HG02884 (cell line): ENCODE data around the gene FOXN4.

Experiments
- ATAC-seq: cut with Tn5 transposase; IDR thresholded peaks from one replicate; pipeline ENCODE4 v1.9.1; 2021; ENCODE audit warnings: mild to moderate bottlenecking, moderate library complexity; ENCODE audit not compliant: unreplicated experiment

Gene FOXN4

DNA sequence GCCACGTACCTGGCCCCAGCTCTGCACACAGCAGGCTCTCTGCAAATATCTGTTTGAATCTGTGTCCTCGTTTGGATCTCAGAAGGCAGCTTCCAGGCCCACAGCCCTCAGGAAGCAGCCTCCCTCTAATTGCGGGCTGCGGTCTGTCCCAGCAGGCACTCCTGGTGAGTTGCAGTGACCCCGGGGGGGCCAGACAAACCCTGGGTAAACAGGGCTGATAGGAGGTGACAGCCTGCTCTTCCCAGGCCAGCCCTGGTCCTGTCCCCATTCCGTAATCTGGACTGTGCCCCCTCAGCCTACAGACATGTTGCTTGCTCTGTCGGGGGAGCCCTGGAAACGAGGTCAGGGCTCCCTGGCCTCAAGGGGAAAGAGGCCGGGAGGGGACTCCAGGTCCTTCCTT, 2.0 kb downstream of the FOXN4 start:
- no peak for ATAC-seq

DNA sequence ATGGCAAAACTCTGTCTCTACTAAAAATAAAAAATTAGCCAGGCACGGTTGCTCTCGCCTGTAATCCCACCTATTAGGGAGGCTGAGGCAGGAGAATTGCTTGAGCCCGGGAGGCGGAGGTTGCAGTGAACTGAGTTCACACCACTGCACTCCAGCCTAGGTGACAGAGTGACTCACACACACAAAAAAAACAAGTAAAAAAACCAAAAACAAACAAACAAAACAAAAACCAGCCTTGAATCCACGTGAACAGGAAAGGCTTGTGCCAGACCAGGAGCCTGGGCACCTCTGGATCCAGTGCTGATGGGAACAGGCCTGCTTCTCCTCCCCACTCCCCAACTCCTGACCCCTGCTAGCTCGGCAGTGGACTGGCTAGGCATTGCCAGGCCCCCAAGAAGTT, 3.5 kb downstream of the FOXN4 start:
- ATAC-seq: no peak

DNA sequence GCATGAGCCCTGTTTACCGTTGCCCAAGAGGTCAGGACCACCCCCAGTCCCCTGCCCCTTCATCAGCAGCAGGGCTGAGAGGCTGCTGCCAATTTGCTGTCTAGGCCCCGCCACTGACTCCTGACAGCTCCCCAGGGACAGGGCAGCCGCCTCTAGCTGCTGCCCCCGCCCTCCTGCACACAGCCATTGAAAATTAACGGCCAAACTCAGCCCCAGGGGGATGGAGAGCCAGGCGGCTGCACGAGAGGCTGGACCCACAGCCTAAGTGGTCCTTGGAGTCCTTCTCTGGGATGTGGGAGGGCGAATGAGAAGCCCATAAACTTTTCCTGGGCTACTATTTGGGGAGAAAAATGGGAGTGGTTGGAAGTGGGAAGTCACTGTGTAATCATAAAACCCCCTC, 4.6 kb downstream of the FOXN4 start:
- no peak for ATAC-seq

DNA sequence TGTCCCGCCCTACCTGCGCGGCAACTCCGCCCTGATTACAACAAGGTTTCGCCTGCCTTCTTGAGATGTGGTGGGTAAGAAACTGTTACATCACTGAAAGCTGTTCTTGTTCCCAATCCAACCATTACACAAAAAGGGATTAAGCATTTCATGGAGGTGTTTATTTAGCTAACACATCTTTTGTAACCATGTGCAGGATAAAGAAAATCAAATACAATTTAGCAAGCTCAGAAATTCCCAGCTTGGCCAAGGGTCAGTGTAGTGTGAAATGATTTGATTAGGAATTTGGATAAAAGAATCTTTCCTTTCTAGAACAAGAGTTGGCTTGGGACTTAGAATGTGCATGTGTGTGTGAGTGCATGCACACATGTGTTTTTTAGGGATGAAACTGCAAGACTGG, 6.3 kb downstream of the FOXN4 start:
- no peak for ATAC-seq

DNA sequence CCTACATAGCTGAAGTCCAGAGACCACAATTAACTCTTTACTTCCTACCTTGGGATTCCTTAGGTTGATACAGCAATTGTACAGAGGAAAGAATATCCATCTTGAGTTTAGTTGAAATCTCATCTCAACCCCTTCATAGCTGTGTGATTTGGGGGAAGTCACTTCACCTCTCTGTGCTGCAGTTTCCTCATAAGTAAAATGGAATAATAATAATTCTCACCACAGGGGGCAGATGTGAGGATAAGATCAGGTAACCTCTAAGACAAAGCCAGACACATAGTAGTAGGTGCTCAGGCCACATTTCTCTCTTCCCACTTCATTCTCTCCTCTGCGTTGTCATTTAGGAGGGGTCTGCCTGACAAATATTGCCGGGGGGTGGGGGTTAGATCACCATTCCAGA, 6.7 kb downstream of the FOXN4 start:
- no peak for ATAC-seq

DNA sequence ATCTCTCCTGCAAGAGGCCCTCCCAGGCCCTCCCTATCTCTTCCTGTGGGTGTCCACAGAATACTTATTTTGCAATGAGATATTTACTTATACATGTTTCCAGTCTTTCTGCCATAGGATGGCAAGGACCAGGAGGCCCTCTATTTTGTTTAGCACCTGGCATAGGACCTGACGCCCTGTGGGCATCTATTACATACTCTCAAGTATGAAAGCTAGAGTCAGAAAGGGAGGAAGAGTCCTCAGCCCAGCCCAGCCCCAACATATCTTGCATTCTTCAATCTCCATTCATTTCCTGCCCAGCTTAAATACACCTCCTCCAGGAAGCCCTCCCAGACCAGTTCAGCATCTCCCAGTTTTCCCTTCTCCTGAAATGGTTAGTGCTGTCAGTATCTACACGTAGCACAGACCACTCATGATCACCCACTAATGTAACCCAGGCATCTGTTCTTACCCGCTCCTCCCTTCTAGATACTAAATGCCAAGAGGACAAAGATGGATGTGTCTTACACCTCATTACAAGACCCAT, 7.4 kb downstream of the FOXN4 start:
- no peak for ATAC-seq

DNA sequence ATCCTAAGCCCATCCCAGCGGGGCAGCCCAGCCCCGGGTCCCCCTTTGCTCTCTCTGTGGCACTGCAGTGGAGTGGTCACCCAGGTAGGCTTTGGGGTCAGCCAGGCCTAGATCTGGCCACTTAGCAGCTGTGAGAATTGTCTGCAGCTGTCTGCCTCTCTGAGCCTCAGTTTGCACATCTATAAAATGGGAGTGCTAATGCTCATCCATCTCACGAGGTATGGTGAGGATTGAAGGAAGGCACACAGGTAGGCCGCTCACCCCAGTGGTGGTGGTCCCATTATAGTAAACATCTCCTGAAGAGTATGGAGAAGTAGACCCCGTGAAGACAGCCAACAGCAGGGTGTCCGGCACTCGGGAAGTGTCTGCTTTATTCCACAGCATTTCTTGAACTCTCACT, 9.2 kb downstream of the FOXN4 start:
- ATAC-seq: no peak

DNA sequence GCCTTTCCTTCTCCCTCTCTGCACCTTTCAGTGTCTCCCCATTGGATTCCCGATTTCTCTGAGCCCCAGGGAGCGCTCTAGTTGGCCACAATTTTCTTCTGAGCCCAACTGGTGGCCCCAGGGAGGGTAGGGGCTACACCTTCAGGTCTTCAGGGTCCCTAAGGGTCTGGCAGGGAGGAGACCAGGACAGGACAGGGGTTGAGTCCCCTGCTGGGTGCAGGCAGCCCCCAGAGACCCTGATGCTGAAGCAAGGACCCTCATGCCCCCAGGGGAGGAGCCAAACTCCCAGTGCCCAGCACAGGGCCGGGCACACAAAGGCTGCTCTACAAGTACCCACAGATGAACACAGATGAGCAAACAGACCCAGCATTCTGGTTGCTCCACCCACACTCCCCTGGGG, 12.7 kb downstream of the FOXN4 start:
- no peak for ATAC-seq

DNA sequence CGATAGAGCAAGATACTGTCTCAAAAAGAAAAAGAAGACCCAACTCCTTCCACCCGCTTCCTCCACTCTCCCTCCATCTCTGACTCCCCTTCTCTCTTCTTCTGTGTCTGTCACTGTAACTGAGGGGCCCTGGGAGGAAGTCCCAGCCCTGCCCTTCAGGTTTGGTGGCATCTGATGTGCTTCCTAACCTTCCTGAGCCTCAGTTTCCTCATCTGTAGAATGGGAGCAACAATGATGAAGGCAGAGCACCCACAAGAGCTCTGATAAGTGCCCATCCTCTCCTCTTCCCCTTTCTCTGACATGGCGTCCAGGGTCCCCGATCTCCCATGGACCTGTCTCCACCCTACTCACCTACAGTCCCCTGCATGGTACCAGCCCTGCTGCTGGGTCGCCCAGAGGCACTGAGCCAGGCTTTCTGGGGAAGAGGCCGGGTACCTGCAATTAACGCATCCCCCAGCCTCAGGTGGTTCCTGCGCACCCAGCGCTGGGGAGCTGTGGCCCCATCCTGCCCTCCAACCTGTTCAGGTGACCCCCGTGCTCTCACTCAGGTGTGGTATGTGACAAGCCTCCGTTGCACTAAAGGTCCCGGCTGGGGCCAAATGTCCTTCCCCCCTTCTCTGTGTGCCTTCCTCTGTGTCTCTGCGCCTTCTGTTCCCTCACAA, 13.2 kb downstream of the FOXN4 start:
- no peak for ATAC-seq

DNA sequence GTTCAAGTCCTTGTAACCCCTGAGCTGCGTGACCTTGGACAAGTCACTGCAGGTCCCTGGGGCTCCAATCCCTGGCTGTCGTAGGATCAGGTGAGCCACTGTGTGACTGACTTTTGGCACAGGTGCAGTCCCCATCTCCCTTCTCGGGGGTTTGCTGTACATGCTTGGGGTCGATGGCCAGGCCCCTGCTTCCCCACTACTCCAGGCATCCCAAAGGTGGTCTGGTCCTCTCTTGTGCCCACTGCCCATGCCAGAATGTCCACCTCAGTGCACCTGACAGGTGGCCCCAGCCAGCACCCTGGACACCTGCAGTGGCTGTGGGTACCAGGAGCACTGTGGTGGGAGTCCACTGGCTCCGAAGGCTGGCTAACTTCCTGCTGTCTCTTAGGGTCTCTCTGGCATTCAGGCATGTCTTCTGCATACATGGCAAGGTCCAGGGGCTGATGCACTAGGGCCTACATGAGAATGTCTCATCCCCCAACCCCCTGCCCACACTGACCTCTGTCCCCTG, 14.7 kb downstream of the FOXN4 start:
- ATAC-seq: no peak

DNA sequence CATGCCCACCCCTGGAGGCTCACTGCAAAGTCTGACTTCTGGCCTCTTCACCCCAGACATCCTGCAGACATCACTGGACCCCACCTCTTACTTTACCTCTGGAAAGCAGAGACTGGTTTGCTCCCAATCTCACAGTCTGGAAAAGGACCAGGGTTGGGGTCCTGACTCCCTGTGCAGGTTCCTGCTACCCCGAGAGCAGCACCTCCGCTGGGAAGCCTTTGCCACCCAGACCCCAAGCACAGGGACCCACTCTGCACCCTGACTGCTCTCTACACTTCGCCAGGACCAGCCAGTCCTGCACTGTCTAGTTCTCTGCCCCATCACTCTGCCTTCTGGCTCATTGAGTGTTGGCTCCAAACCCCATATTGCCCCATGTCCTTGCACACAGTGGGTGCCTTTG, 16.0 kb downstream of the FOXN4 start:
- no peak for ATAC-seq

DNA sequence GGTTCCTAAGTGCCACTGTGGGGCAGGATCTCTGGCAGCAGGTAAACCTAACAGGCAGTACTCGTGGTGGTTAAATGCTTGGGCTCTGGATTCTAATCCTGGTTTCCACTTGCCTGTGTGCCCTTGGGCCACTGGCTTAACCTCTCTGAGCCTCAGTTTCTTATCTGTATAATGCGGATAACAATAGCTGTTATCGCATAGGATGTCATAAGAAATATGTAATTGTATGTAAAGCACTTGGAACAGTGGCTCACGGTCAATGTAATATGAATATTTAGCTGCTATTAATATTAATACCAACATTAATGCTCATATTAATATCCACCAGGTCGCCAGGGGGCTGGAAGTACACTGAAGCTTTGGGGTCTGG, 16.8 kb downstream of the FOXN4 start:
- ATAC-seq: no peak

DNA sequence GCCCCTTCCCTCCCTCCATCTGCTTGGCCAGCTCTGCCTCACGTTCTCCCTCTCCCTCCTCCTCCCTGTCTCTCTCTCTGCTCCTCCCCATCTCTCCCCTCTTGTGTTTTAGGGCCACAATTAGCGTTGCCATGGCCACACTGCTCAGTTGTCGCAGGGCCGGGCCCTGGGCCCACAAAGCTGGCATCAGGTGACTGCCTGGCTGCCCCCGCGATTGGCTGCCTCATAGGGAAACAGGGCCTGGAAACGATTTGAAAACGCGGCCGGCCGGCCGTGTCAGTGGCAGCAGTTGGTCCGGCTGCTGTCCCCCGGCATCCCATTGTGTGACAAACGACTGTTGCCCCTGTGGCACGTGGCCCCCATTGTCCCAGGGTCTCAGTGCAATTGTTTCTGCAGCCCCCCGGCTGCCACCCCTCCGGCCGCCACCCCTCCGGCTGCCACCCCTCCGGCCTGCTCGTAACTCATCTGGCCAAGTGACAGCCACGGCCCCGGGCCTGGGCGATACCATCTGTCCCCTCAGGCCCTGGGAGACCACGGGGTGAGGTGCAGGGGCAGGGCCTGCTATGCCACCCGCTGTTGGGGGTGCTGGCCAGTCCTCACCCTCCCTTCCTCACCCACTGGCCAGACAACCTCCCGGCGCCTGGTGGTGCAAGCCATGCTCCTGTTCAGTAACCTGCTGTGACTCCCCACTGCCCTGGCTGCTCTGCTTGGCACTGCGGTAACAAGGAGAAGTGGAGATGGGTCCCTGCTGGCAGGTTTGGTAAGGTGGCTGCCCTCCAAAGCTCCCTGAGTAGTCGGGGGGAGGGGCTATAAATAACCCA, 17.4 kb downstream of the FOXN4 start:
- no peak for ATAC-seq

DNA sequence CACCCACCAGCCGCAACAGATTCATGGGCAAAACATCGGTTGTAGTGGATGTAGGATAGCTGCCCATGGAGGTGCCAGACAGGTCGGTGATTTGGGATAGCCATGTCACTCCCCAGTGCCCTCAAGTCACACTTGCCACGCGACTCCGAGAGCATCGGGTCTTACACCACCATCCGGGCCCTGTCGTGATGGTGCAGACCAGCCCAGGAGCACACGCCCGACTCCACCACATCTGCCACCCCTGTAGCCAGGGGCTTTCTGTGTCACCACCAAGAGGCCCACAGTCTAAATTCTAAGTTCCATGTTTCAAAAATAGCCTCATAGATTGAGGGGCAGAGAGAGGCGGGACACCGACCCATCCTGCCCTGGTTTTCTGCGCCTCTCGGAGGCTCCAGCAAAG, 18.0 kb downstream of the FOXN4 start:
- no peak for ATAC-seq

DNA sequence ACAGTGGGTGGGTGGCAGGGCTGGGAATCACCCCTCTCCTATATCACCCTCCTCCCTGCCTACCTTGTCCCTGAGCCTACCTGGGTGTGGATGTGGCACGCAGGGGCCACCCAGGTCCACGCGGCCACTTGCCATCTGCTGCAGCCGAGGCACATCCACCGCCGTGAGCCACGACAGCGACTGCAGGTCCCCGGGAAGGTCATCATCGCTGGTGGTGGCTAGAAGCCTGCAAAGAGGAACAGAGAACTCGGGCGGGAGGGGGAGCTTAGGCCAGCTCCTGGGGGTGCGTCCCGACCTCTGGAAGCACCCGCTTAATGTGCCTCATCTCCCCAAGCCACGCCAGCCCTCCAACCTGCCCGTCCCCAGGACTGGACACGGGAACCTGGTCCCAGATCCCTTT, 19.0 kb downstream of the FOXN4 start:
- ATAC-seq: no peak

DNA sequence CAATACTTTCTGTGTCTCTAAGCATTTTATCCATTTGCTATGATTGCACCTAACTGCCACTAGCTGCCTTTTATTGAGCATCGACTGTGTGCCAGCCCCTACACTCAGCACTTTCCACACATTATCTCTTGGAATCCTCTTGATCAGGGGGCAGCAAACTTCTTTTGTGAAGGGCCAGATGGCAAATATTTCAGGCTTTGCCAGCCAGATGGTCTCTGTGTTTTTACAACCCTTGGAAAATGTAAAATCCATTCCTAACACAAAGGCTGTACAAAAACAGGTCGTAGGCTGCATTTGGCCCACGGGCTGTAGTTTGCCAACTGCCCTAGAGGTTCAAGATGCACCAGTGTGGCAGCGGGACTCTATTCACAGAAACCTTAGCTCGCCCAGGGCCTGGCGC, 19.5 kb downstream of the FOXN4 start:
- no peak for ATAC-seq

DNA sequence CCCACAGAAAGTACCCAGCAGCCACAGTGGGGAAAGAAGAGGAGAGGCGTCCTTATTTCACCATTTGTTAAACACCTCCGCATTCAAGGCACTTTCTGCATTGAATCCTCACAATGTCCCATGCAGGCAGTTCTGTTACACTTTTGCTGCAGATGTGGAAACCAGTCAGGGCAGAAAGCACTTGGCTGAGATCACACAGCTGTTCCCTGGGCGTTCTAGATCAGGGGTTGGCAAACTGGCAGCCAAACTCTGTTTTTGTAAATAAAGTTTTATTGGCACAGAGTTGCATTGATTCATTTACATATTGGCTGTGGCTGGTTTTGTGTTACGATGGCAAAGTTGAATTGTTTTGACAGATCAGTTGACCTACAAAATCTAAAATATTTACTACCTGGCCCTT, 20.1 kb downstream of the FOXN4 start:
- no peak for ATAC-seq

DNA sequence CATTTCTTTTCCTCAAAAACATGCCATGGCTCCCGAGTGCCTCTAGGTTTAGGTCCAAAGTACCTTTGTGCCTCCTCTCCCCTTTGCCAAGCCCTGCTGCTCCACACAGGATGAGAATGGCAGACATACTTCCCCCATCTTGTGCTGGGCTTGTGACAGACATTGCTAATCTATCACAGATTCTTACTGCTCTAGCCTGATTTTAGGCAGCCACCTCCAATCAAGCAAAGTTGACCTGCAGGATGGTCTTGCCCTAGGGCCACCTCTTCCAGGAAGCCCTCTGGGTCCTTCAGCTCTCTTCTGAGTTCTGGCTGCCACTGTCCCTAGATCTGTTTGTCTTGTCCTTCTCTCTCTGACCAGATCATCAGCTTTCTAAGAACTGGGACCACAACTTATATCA, 20.5 kb downstream of the FOXN4 start:
- no peak for ATAC-seq

DNA sequence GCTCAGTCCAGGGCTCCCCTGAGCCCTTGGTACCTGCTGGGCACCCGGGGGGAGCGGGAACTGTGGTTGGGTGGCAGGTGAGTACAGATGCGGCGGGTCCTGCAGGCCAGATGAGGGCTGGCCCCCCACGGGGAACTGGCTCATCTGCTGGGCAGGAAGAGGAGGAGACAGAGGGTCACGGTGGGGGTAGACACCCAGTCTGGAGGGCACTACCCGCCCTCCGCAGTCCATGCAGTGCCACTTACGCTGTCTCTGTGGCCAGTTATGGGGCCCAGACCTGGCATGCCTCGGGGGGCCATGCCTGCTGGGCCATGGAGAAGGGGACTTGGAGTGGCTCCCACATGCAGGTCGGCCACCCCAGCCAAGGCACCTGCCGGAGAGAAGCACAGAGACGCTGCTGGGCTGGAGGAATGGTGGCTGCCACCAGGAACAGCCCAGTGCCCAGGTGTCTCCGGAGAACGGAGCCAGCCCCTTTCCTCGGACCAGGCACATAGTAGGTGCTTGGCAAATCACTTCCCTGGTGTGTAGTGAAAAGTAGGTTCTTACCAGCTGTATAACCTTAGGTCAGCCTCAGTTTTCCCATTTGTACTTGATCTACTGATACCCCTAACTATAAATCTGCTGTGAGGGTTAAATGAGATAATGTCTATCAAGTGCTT, 21.1 kb downstream of the FOXN4 start:
- ATAC-seq: no peak

DNA sequence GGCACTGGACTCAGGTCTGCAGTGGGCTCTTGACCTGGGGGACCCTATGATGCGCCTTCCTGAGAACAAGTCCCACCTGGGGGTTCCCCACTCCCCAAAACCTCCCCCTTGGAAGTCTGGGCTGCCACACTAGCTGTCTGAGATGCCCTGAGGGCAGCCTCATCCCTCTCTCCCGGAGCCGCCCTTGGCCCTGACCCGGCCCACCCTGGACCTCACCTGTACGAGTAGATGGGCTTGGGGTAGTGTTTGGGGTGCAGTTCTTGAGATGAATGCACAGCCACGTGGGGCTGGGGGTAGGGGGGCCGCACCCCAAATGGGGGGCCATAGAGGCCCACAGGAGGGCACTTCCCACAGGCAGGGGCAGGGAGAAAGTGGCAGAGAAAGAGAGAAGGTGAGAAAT, 21.9 kb downstream of the FOXN4 start:
- ATAC-seq: no peak

DNA sequence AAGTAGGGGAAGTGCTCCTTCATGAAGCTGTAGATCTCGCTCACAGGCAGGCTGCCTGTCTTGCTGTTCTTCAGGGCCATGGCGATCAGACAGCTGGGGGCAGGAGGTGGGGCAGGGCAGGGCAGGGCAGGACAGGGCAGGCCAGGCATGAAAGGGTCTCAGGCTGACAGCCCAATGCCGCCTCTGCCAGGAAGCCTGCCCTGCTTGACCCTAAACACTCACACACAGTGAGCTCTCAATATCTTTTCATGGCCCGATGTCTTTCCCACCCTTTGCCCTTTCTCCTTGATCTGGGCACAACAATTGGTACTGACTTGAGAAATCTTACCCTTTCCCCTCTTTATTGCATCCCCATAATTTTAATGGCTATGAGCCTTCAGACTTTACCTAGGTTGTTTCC, 22.4 kb downstream of the FOXN4 start:
- no peak for ATAC-seq

DNA sequence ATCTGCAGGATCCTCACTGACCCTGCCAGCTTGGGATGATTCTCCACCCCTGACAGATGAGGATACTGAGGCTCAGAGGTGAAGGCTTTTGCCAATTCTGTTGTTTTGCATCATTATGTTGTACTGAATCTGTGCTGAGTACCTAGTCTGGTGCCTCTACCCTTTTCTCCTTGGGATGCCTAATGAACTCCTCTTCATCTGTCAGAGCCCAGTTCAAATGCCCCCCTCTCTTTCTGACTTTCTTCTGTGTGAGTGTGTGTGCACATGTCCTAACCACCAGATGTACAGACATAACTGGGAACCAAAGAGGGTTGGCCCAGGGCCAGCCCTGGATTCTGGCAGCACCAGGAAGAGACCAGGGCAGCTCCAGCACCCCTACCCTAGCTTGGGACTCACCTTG, 22.8 kb downstream of the FOXN4 start:
- ATAC-seq: no peak
